Measurements from ENCODE around the gene AMFR. TPM values are rescaled to one million over a fixed set of nuclear protein-coding genes. Genes with fewer than 3 reads are reported as not detected.

Gene AMFR
- total and polyA plus RNA-seq, 2 of the 8 experiments (the other 6 are each of a cell fraction or from before 2014, with no cell fraction given), result 18.6 to 21.7 TPM

DNA sequence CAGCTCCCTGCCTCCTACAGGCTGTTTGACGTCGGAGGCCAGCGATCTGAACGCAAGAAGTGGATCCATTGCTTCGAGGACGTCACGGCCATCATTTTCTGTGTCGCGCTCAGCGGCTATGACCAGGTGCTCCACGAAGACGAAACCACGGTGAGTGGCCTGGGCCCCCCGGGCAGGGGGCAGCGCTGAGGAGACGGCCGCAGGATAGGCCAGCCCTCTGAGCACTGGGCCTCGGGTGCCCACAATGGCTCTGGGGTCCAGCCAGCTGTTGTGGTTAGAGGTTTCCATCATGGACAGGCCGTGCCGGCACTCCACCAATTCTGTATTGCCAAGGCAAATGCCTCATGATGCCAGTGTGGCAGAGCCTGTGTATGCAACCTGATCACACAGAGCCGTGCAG lies 88.6 kb downstream of the AMFR start:
- FAIRE-seq (no peak), DNase-seq (ENCODE audit: low read depth in 1 of 2, low spot score in 2 of 2) (no peak)
- Histone ChIP-seq H4K8ac (ENCODE audit: extremely low read depth, insufficient read depth, low read length) (no peak overlapping the region; the same call in 1 of the 2 replicates), H3K4me2 (ENCODE audit: insufficient read depth in 1 of 2, low read depth in 2 of 2, low read length in 2 of 2) (no peak overlapping the region), H4K91ac (replicated peaks; ENCODE audit: insufficient read length, low read length) (no peak overlapping the region), H3K23me2 (ENCODE audit: low read depth, low read length) (no peaks in the 10 kb centered on the region), H2AFZ (ENCODE audit: low read length) (no peak overlapping the region), H3K56ac (replicated peaks; ENCODE audit: insufficient read length, low read depth, low read length) (no peak overlapping the region), H3K4me3 (ENCODE audit: extremely low read depth in 1 of 4, insufficient read depth in 2 of 4, low read depth in 3 of 4, low read length in 4 of 4) (no peak overlapping the region), H2BK15ac (ENCODE audit: low read length) (no peak overlapping the region), H4K5ac (ENCODE audit: insufficient read length, low read depth, low read length) (no peak overlapping the region), H2BK120ac (replicated peaks; ENCODE audit: low read depth, low read length) (no peak overlapping the region), H3K23ac (ENCODE audit: insufficient read length) (no peak overlapping the region), H3K9ac (replicated peaks in 1 of 4; ENCODE audit: extremely low read depth in 1 of 4, low read depth in 3 of 4, low read length in 3 of 4) (no peak overlapping the region), H2BK20ac (ENCODE audit: low read length) (no peak overlapping the region), H3K9me3 (ENCODE audit: insufficient read depth in 2 of 2, low read depth in 1 of 2, low read length in 1 of 2) (no peaks in the 10 kb centered on the region), H3K18ac (ENCODE audit: extremely low read depth, low read length) (no peak overlapping the region), H2AK5ac (ENCODE audit: low read depth, low read length) (no peak overlapping the region), H3K4me1 (replicated peaks in 1 of 4; ENCODE audit: control insufficient read depth in 3 of 4, insufficient read depth in 4 of 4, low read length in 3 of 4) (no peaks in the 10 kb centered on the region), H3K79me1 (ENCODE audit: low read depth, low read length) (no peaks in the 10 kb centered on the region), H3K4ac (replicated peaks; ENCODE audit: insufficient read length, low read depth, low read length) (no peak overlapping the region), H3K79me2 (ENCODE audit: control insufficient read depth in 1 of 2, insufficient read depth in 2 of 2, low read length in 2 of 2) (no peaks in the 10 kb centered on the region), H4K20me1 (replicated peaks in 1 of 2; ENCODE audit: control insufficient read depth in 1 of 2, insufficient read depth in 2 of 2, low read length in 2 of 2) (peaks cover 0 to 1% of the 10 kb centered on the region in 2 experiments), H3K14ac (ENCODE audit: insufficient read length) (no peak overlapping the region), H3K36me3 (ENCODE audit: control insufficient read depth in 2 of 4, insufficient read depth in 4 of 4, low read length in 3 of 4) (no peaks in the 10 kb centered on the region), H3K27me3 (replicated peaks in 1 of 4; ENCODE audit: control insufficient read depth in 3 of 4, extremely low read depth in 1 of 4, insufficient read depth in 3 of 4, low read length in 3 of 4) (no peaks in the 10 kb centered on the region), H2BK12ac (ENCODE audit: low read depth, low read length) (no peak overlapping the region), H2BK5ac (ENCODE audit: low read depth, low read length) (no peak overlapping the region), H3K27ac (ENCODE audit: low read depth, low read length) (no peak overlapping the region)
- CTCF ChIA-PET (ENCODE audit: partially characterized antibody), result no interaction called here
- POLR2A ChIA-PET (ENCODE audit: partially characterized antibody), result no interaction called here
- no peak for TF ChIP-seq CHD1 (IDR thresholded peaks at IDR 0.05; ENCODE audit: low read depth, low read length)
- TF ChIP-seq POU5F1 (IDR thresholded peaks at IDR 0.05; ENCODE audit: low read depth, low read length), result no peak
- TF ChIP-seq TAF1 (IDR thresholded peaks at IDR 0.05; ENCODE audit: low read depth, low read length), result no peak
- no peak for TF ChIP-seq CBX5 (IDR thresholded peaks at IDR 0.05; ENCODE audit: low read depth, low read length)
- no peak for TF ChIP-seq SRF (IDR thresholded peaks at IDR 0.05; ENCODE audit: low read depth, low read length)
- TF ChIP-seq SP4 (IDR thresholded peaks at IDR 0.05; ENCODE audit: low read length), result no peak
- TF ChIP-seq, protein P1, sequence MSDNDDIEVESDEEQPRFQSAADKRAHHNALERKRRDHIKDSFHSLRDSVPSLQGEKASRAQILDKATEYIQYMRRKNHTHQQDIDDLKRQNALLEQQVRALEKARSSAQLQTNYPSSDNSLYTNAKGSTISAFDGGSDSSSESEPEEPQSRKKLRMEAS (IDR thresholded peaks at IDR 0.05), result no peak
- no peak for TF ChIP-seq SP1 (IDR thresholded peaks at IDR 0.05; ENCODE audit: low read depth, low read length)
- no peak for TF ChIP-seq SUZ12 (IDR thresholded peaks at IDR 0.05; ENCODE audit: low read length)
- no peak for TF ChIP-seq CTBP2 (IDR thresholded peaks at IDR 0.05; ENCODE audit: borderline replicate concordance, insufficient read depth, insufficient read length, low read length)
- 91% methylated on average over 21 of the region's 21 CpGs; no CpG with 5 or more reads in 1 of the 2 experiments for WGBS, 2 experiments (ENCODE audit: extremely low coverage in 1 of 2, insufficient coverage in 1 of 2, insufficient read length in 1 of 2, insufficient replicate concordance in 2 of 2, low coverage in 1 of 2, low lambda C conversion rate in 2 of 2, missing lambda C conversion rate in 1 of 2)
